ENCODE results near the gene CRYGB. TPM values are rescaled to one million over a fixed set of nuclear protein-coding genes. Genes with fewer than 3 reads are reported as not detected.
A peak's percentile ranks its signal among the peaks of the same experiment; 100 is the strongest.

CRYGB gene
- total and polyA plus RNA-seq, 2 of the 13 experiments (the other 11 are each of a cell fraction or from before 2014, with no cell fraction given): not detected

GRCh38 chr2:208142240-208142924 is 3.6 kb downstream of the CRYGB start:
- ChIA-PET POLR2A (interaction anchor here (1.9 to 2.4 kb wide), 2 partner anchors 12 to 112 kb away, joined by 7 to 8 read pairs; partner anchors contain the start of gene IDH1), CTCF (ENCODE audit: low intra/inter-chr PET ratio, low total read pairs) (no interaction called here)
- no peaks in the 10 kb centered on the region for H3K36me3 ChIP-seq (replicated peaks in 1 of 2; ENCODE audit: control insufficient read depth in 1 of 2, insufficient read depth in 2 of 2, low read length in 2 of 2)
- no TSS peak for BruUV-seq (replicated peaks)
- WGBS (ENCODE audit: low lambda C conversion rate): 19% methylated on average over 8 of the region's 8 CpGs
- H3K9me3 ChIP-seq (ENCODE audit: low read length): no peaks in the 10 kb centered on the region; the same call in 1 of the 2 replicates
- peaks cover 21% of the 10 kb centered on the region for H3K4me1 ChIP-seq (ENCODE audit: insufficient read depth, low read length)
- H3K79me2 ChIP-seq (ENCODE audit: insufficient read depth, low read length): no peaks in the 10 kb centered on the region
- DNase-seq (ENCODE audit: low spot score): no peak
- H3K27ac ChIP-seq (ENCODE audit: extremely low read length, insufficient read depth, low read length): no peak overlapping the region
- no peak overlapping the region for H2AFZ ChIP-seq (ENCODE audit: low read length)
- H3K4me3 ChIP-seq (replicated peaks in 1 of 3; ENCODE audit: insufficient read depth in 1 of 3, low read depth in 2 of 3, low read length in 3 of 3): no peak overlapping the region
- no peak for FAIRE-seq
- H4K20me1 ChIP-seq (ENCODE audit: insufficient read depth, low read length): no peaks in the 10 kb centered on the region
- intact Hi-C loops (cut with micrococcal nuclease; ENCODE audit: unreplicated experiment): no loop called here
- ATAC-seq: peak; percentile 36
- 0 out of 2 replicates have a peak overlapping the region, but pooled peaks have one; percentile 21 for H3K4me2 ChIP-seq (ENCODE audit: low read depth, low read length)
- H3K9ac ChIP-seq (ENCODE audit: insufficient read depth, low read depth, low read length): no peak overlapping the region
- in situ Hi-C loops (cut with HindIII; ENCODE audit: extremely low pct_ligation_motif_present, low pct_unique_long_range_greater_than_20kb): no loop called here
- 0 out of 5 replicates have a peak, but pooled peaks cover 0 to 5% of the 10 kb centered on the region in 2 experiments for H3K27me3 ChIP-seq (ENCODE audit: control insufficient read depth in 1 of 2, insufficient read depth in 2 of 2, low read length in 2 of 2)
- TF ChIP-seq ISX (CRISPR knock-in tag; conservative IDR thresholded peaks at IDR 0.05): no peak
- TF ChIP-seq AHDC1 (CRISPR knock-in tag; IDR thresholded peaks at IDR 0.05; ENCODE audit: borderline replicate concordance): no peak
- TF ChIP-seq CENPX (CRISPR knock-in tag; IDR thresholded peaks at IDR 0.05): no peak
- TF ChIP-seq ZBTB3 (CRISPR knock-in tag; IDR thresholded peaks at IDR 0.05; ENCODE audit: borderline replicate concordance, low read depth): no peak
- no peak for TF ChIP-seq ZBTB7A (CRISPR knock-in tag; IDR thresholded peaks at IDR 0.05)
- no peak for TF ChIP-seq SMAD1 (CRISPR knock-in tag; IDR thresholded peaks at IDR 0.05; ENCODE audit: borderline replicate concordance, low read depth)
- no peak for TF ChIP-seq TBX3 (IDR thresholded peaks at IDR 0.05; ENCODE audit: borderline replicate concordance)
- no peak for TF ChIP-seq ZUFSP (CRISPR knock-in tag; IDR thresholded peaks at IDR 0.05; ENCODE audit: borderline replicate concordance)
- TF ChIP-seq ZNF460 (CRISPR knock-in tag; IDR thresholded peaks at IDR 0.05; ENCODE audit: borderline replicate concordance): no peak
- no peak for TF ChIP-seq ZNF740 (CRISPR knock-in tag; IDR thresholded peaks at IDR 0.05)
- no peak for TF ChIP-seq REXO4 (CRISPR knock-in tag; IDR thresholded peaks at IDR 0.05; ENCODE audit: borderline replicate concordance)
- no peak for TF ChIP-seq ZFP82 (CRISPR knock-in tag; IDR thresholded peaks at IDR 0.05; ENCODE audit: borderline replicate concordance)
- TF ChIP-seq CCDC6 (CRISPR knock-in tag; IDR thresholded peaks at IDR 0.05): no peak
- TF ChIP-seq HCFC1 (IDR thresholded peaks at IDR 0.05; ENCODE audit: low read depth, low read length): no peak

All from HepG2 (cell line).